ENCODE data around the gene ABCA8. TPM values are rescaled to one million over a fixed set of nuclear protein-coding genes. Genes with fewer than 3 reads are reported as not detected.

Gene ABCA8
- total RNA-seq, 4 donors from 2014 or later: 54.4 to 113 (median 71.3) TPM

DNA sequence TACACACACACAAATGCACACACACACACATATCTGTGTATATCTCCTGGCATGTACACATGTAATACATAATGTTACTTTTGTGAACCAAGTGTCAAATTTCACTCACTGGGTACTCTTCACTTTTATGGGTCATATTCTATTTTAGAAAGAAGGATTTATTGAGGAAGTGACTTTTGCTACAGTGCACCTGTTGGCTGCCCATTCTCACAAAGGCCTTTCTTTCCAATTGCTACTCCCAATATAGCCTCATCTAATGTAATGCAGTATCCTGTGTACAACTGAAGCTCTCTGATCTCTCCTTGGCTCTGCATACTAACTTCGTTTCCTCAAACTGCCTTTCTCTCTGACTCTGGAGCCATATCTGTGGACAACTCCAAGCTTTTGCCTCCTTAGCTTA, 107.5 kb downstream of the ABCA8 start:
- H3K36me3 ChIP-seq: no peaks in the 10 kb centered on the region
- H3K27ac ChIP-seq: no peak overlapping the region
- TF ChIP-seq CTCF (IDR thresholded peaks at IDR 0.05): no peak
- TF ChIP-seq POLR2A (IDR thresholded peaks at IDR 0.05): no peak
- TF ChIP-seq POLR2AphosphoS5 (IDR thresholded peaks at IDR 0.05): no peak
- TF ChIP-seq EP300 (IDR thresholded peaks at IDR 0.05): no peak
- H3K9me3 ChIP-seq: peaks cover 0 to 7% (median 0%) of the 10 kb centered on the region in 3 donors
- H3K27me3 ChIP-seq: no peaks in the 10 kb centered on the region
- WGBS, 2 donors (ENCODE audit: low coverage in 1 of 2): 33 to 80% methylated on average over 1 of the region's 1 CpG
- no peaks in the 10 kb centered on the region for H3K4me1 ChIP-seq
- no peak overlapping the region for H3K4me3 ChIP-seq
- ATAC-seq: no peak

GRCh38 chr17:68843522-68843921, 111.7 kb downstream of the ABCA8 start:
- TF ChIP-seq POLR2A (IDR thresholded peaks at IDR 0.05): no peak
- Histone ChIP-seq H3K36me3 (no peaks in the 10 kb centered on the region), H3K27me3 (no peaks in the 10 kb centered on the region), H3K4me3 (no peak overlapping the region), H3K9me3 (peaks cover 0 to 7% (median 0%) of the 10 kb centered on the region in 3 donors), H3K27ac (no peak overlapping the region), H3K4me1 (no peaks in the 10 kb centered on the region)
- WGBS, 2 donors (ENCODE audit: low coverage in 1 of 2): 54 to 64% methylated on average over 2 to 3 of the region's 3 CpGs
- no peak for ATAC-seq

DNA sequence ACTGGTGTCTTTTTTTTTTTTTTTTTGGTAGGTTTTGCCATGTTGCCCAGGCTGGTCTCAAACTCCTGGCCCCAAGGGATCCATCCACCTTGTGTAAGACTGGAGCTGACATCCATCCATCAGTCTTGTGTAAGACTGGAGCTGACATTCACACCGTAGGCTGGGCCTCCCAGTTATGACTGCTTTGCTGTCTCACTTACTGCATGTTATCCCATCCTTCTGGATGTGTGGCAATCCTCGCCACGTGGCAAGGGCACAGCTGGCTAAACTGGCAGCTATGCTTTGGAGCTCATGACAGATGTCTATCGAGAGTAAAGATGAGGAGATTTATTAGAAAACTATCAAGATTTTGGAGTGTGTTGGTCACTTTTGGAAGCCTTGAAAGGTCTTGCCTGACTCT, 115.1 kb downstream of the ABCA8 start:
- no peak overlapping the region for H3K4me3 ChIP-seq
- no peaks in the 10 kb centered on the region for H3K27me3 ChIP-seq
- H3K27ac ChIP-seq: no peak overlapping the region
- no CpG with 5 or more reads among the region's 4 CpGs for WGBS, 2 donors (ENCODE audit: low coverage in 1 of 2)
- TF ChIP-seq EP300 (IDR thresholded peaks at IDR 0.05) (no peak), POLR2AphosphoS5 (IDR thresholded peaks at IDR 0.05) (no peak), POLR2A (IDR thresholded peaks at IDR 0.05) (no peak), CTCF (IDR thresholded peaks at IDR 0.05) (no peak)
- no peaks in the 10 kb centered on the region for H3K4me1 ChIP-seq
- H3K9me3 ChIP-seq: no peaks in the 10 kb centered on the region
- no peak for ATAC-seq
- H3K36me3 ChIP-seq: no peaks in the 10 kb centered on the region

GRCh38 chr17:68835071-68835470, 120.1 kb downstream of the ABCA8 start:
- Histone ChIP-seq H3K9me3 (no peaks in the 10 kb centered on the region), H3K36me3 (no peaks in the 10 kb centered on the region), H3K27ac (no peak overlapping the region), H3K27me3 (no peaks in the 10 kb centered on the region), H3K4me3 (no peak overlapping the region), H3K4me1 (no peaks in the 10 kb centered on the region)
- TF ChIP-seq CTCF (IDR thresholded peaks at IDR 0.05): no peak
- no peak for TF ChIP-seq EP300 (IDR thresholded peaks at IDR 0.05)
- TF ChIP-seq POLR2A (IDR thresholded peaks at IDR 0.05): no peak
- TF ChIP-seq POLR2AphosphoS5 (IDR thresholded peaks at IDR 0.05): no peak
- WGBS, 2 donors (ENCODE audit: low coverage in 1 of 2): 18 to 24% methylated on average over 2 of the region's 2 CpGs
- no peak for ATAC-seq

- Histone ChIP-seq H3K4me1 (no peaks in the 10 kb centered on the region), H3K36me3 (no peaks in the 10 kb centered on the region), H3K4me3 (no peak overlapping the region), H3K27me3 (no peaks in the 10 kb centered on the region), H3K9me3 (no peaks in the 10 kb centered on the region), H3K27ac (no peak overlapping the region)
- 92 to 100% methylated on average over 1 to 2 of the region's 2 CpGs for WGBS, 2 donors (ENCODE audit: low coverage in 1 of 2)
- no peak for ATAC-seq
- no peak for TF ChIP-seq EP300 (IDR thresholded peaks at IDR 0.05)
- TF ChIP-seq POLR2A (IDR thresholded peaks at IDR 0.05): no peak
- TF ChIP-seq POLR2AphosphoS5 (IDR thresholded peaks at IDR 0.05): no peak
- TF ChIP-seq CTCF (IDR thresholded peaks at IDR 0.05): no peak
Measured at GRCh38 chr17:68834328-68834836, 120.8 kb downstream of the ABCA8 start.

Data from gastroesophageal sphincter (tissue), 4 donors.